Loucy (cell line): ENCODE data around the gene KRTAP3-1.

Source experiments
- EZH2phosphoT487 ChIP-seq: fragments of 200-600 bp; IDR thresholded peaks from 2 replicates; pipeline ENCODE4 v1.6.1; 2018; ENCODE audit warnings: antibody characterized with exemption, mild to moderate bottlenecking, moderate library complexity, borderline replicate concordance
- TF ChIP-seq, protein P1 (sequence below): fragments of 200-600 bp; sonication (generic); conservative IDR thresholded peaks from 2 replicates; pipeline ENCODE4 v1.5.1; 2014; ENCODE audit warnings: mild to moderate bottlenecking, antibody characterized with exemption, low read length

DNA sequence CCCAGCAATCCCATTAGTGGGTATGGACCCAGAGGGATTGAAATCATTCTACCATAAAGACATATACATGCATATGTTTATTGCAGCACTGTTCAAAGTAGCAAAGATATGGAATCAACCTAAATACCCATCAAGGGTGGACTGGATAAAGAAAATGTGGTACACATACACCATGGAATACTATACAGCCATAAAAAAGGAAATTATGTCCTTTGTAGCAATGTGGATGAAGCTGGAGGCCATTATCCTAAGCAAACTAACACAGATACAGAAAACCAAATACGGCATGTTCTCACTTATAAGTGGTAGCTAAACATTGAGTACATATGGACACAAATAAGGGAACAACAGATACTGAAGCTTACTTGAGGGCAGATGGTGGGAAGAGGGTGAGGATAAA, 48.6 kb upstream of the KRTAP3-1 start:
- TF ChIP-seq, protein P1, sequence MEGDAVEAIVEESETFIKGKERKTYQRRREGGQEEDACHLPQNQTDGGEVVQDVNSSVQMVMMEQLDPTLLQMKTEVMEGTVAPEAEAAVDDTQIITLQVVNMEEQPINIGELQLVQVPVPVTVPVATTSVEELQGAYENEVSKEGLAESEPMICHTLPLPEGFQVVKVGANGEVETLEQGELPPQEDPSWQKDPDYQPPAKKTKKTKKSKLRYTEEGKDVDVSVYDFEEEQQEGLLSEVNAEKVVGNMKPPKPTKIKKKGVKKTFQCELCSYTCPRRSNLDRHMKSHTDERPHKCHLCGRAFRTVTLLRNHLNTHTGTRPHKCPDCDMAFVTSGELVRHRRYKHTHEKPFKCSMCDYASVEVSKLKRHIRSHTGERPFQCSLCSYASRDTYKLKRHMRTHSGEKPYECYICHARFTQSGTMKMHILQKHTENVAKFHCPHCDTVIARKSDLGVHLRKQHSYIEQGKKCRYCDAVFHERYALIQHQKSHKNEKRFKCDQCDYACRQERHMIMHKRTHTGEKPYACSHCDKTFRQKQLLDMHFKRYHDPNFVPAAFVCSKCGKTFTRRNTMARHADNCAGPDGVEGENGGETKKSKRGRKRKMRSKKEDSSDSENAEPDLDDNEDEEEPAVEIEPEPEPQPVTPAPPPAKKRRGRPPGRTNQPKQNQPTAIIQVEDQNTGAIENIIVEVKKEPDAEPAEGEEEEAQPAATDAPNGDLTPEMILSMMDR: no peak
- no peak for TF ChIP-seq EZH2phosphoT487
